MM.1S (cell line): Measurements from ENCODE around the gene ABCC12.

ENCODE experiments used
- EZH2 ChIP-seq: fragments of 300-600 bp; sonication (generic); optimal IDR thresholded peaks from 2 replicates; pipeline ENCODE3; 2017; ENCODE audit warnings: low read depth, mild to moderate bottlenecking, antibody characterized with exemption, low read length, mixed read lengths
- EZH2phosphoT487 ChIP-seq: fragments of 300-600 bp; sonication (generic); IDR thresholded peaks from 2 replicates; pipeline ENCODE4 v1.6.1; 2018; ENCODE audit warnings: antibody characterized with exemption, low read length
- TF ChIP-seq, protein P1 (sequence below): fragments of 300-600 bp; sonication (generic); IDR thresholded peaks from 2 replicates; pipeline ENCODE4 v1.5.1; 2016; ENCODE audit warnings: antibody characterized with exemption, low read length, mixed read lengths

DNA sequence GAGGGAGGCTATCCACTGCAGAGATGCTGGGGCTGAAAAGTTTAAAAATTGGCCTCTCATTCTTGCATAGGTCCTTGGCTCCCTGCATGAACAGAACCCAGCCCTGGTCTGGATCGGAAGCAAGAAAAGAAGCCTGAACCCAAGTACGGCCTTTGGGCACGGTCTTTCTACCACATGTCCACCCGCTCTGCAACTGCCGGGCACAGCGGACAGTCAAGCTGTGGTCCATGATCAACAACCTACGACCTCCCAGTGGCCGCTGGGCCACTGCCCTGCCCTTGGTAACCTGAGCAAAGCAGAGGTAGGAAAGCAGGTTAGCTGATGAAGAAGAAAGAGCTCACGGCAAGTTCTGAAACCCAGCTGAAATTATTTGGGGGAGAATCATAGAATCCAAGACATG is 3.6 kb downstream of the ABCC12 start:
- TF ChIP-seq, protein P1, sequence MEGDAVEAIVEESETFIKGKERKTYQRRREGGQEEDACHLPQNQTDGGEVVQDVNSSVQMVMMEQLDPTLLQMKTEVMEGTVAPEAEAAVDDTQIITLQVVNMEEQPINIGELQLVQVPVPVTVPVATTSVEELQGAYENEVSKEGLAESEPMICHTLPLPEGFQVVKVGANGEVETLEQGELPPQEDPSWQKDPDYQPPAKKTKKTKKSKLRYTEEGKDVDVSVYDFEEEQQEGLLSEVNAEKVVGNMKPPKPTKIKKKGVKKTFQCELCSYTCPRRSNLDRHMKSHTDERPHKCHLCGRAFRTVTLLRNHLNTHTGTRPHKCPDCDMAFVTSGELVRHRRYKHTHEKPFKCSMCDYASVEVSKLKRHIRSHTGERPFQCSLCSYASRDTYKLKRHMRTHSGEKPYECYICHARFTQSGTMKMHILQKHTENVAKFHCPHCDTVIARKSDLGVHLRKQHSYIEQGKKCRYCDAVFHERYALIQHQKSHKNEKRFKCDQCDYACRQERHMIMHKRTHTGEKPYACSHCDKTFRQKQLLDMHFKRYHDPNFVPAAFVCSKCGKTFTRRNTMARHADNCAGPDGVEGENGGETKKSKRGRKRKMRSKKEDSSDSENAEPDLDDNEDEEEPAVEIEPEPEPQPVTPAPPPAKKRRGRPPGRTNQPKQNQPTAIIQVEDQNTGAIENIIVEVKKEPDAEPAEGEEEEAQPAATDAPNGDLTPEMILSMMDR, result no peak
- TF ChIP-seq EZH2 (no peak), EZH2phosphoT487 (no peak)
